D721Med (cell line): ENCODE data around the gene SCAMP2.

ENCODE experiments used
- DNase-seq: peaks from one replicate; pipeline ENCODE4 v3.0.0; 2011; ENCODE audit warnings: low spot score; ENCODE audit not compliant: insufficient read length
- FAIRE-seq: peaks from 2 replicates; lab custom pipeline; 2011; peaks lifted over from hg19 to GRCh38; lab: Jason Lieb, UNC
- CTCF ChIP-seq: IDR thresholded peaks from 2 replicates; pipeline ENCODE4 v1.5.1; 2012; ENCODE audit warnings: mild to moderate bottlenecking, control low read depth; ENCODE audit not compliant: insufficient read depth; ENCODE audit errors: missing control alignments

Gene SCAMP2

GRCh38 chr15:74809242-74809641 lies 63.9 kb downstream of the SCAMP2 start:
- FAIRE-seq (no peak), DNase-seq (no peak)
- no peak for TF ChIP-seq CTCF

GRCh38 chr15:74808840-74809229 lies 64.3 kb downstream of the SCAMP2 start:
- DNase-seq: no peak
- FAIRE-seq: no peak
- TF ChIP-seq CTCF: peak; percentile 11

GRCh38 chr15:74808078-74808839 lies 64.9 kb downstream of the SCAMP2 start:
- no peak for TF ChIP-seq CTCF
- DNase-seq (no peak), FAIRE-seq (no peak)

- no peak for DNase-seq
- TF ChIP-seq CTCF: no peak
- no peak for FAIRE-seq
These were observed 65.9 kb downstream of the SCAMP2 start for GRCh38 chr15:74807282-74807681.

- FAIRE-seq: no peak
- TF ChIP-seq CTCF: no peak
- DNase-seq: no peak
These were observed 68.2 kb downstream of the SCAMP2 start for GRCh38 chr15:74804935-74805334.

- TF ChIP-seq CTCF: no peak
- no peak for DNase-seq
- no peak for FAIRE-seq
These were observed 70.2 kb downstream of the SCAMP2 start for GRCh38 chr15:74802862-74803447.

GRCh38 chr15:74802290-74802689 lies 70.9 kb downstream of the SCAMP2 start:
- FAIRE-seq: no peak
- TF ChIP-seq CTCF: no peak
- DNase-seq: no peak
